Measurements from ENCODE around the gene ENDOD1. TPM values are rescaled to one million over a fixed set of nuclear protein-coding genes. Genes with fewer than 3 reads are reported as not detected.

The ENDOD1 gene
- total RNA-seq, 6 experiments from 2014 or later: 23.1 to 27.3 (median 25.3) TPM

DNA sequence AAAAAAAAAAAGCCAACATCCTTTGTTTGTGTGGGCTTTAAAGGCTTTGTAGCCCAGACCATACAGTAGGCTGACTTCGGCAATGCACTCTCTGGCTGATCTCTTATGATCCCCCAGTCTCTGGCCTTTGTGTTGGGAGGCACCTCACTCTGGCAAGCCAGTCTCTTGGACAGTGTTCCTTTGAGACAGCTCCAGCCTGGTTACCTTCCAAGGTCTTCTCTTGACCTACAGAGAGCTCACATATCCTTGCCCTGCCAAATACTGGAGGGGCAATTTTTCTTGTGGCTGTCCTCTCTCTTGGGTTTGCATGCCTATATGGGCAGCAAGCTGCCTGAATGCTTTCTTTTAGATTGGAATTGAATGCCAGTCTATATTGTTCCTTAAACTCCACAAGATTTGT lies 71.6 kb downstream of the ENDOD1 start:
- no peak for DNase-seq
- H3K27me3 Mint-ChIP-seq (ENCODE audit: insufficient read depth): peaks cover 20% of the 10 kb centered on the region
- no peaks in the 10 kb centered on the region for H3K4me1 Mint-ChIP-seq (ENCODE audit: low read depth)
- no peak overlapping the region for H3K4me3 Mint-ChIP-seq
- H3K27ac Mint-ChIP-seq: no peak overlapping the region
- no peaks in the 10 kb centered on the region for H3K36me3 Mint-ChIP-seq (ENCODE audit: low read depth)
- H3K9me3 Mint-ChIP-seq: no peaks in the 10 kb centered on the region
- TF ChIP-seq, protein P1, sequence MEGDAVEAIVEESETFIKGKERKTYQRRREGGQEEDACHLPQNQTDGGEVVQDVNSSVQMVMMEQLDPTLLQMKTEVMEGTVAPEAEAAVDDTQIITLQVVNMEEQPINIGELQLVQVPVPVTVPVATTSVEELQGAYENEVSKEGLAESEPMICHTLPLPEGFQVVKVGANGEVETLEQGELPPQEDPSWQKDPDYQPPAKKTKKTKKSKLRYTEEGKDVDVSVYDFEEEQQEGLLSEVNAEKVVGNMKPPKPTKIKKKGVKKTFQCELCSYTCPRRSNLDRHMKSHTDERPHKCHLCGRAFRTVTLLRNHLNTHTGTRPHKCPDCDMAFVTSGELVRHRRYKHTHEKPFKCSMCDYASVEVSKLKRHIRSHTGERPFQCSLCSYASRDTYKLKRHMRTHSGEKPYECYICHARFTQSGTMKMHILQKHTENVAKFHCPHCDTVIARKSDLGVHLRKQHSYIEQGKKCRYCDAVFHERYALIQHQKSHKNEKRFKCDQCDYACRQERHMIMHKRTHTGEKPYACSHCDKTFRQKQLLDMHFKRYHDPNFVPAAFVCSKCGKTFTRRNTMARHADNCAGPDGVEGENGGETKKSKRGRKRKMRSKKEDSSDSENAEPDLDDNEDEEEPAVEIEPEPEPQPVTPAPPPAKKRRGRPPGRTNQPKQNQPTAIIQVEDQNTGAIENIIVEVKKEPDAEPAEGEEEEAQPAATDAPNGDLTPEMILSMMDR (IDR thresholded peaks at IDR 0.05): no peak

DNA sequence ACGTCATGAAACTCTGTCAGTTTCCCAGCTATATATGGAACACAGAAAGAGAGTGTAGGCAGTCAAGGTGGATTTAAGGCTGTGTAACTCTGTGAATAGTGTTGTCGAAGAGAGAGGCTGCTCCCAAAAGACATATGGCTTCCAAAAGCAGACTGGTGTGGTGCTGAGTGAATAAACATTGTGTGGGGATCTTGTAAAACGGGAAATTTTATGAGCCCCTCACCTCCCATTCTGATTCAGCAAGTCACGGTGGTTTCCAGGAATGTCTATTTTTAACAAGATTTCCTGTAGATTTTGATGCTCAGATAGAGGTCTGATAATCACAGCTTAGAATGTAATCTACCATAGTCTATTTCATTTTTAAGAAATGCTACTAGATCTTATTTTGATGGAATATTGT lies 73.5 kb downstream of the ENDOD1 start:
- no peak for DNase-seq
- Mint-ChIP-seq H3K27me3 (ENCODE audit: insufficient read depth) (peaks cover 16% of the 10 kb centered on the region), H3K4me1 (ENCODE audit: low read depth) (no peaks in the 10 kb centered on the region), H3K36me3 (ENCODE audit: low read depth) (no peaks in the 10 kb centered on the region), H3K27ac (no peak overlapping the region), H3K4me3 (no peak overlapping the region), H3K9me3 (no peaks in the 10 kb centered on the region)
- TF ChIP-seq, protein P1 (IDR thresholded peaks at IDR 0.05): no peak

DNA sequence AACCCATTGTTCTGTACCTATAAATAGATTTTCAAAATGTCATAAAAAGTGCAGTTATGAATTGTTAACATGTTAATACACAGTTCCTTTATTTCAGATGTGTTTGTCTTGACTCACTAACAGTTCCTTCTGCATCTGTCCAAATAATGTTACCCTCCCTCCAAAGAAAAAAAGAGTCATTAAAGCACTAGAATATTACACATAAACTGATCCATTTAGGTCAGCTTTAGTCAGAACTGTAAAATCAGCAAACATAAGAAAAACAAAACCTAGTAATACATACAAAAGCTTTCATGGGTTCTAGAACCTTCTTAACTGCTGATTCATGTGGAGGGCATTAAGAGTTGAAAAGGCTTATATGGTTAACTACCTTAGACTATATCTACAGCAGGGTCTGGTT lies 76.0 kb downstream of the ENDOD1 start:
- TF ChIP-seq, protein P1 (IDR thresholded peaks at IDR 0.05): no peak
- H3K4me3 Mint-ChIP-seq: no peak overlapping the region
- H3K4me1 Mint-ChIP-seq (ENCODE audit: low read depth): no peaks in the 10 kb centered on the region
- no peaks in the 10 kb centered on the region for H3K36me3 Mint-ChIP-seq (ENCODE audit: low read depth)
- H3K27ac Mint-ChIP-seq: no peak overlapping the region
- H3K27me3 Mint-ChIP-seq (ENCODE audit: insufficient read depth): peaks cover 9% of the 10 kb centered on the region; the same call in 1 of the 2 replicates
- no peaks in the 10 kb centered on the region for H3K9me3 Mint-ChIP-seq
- no peak for DNase-seq

DNA sequence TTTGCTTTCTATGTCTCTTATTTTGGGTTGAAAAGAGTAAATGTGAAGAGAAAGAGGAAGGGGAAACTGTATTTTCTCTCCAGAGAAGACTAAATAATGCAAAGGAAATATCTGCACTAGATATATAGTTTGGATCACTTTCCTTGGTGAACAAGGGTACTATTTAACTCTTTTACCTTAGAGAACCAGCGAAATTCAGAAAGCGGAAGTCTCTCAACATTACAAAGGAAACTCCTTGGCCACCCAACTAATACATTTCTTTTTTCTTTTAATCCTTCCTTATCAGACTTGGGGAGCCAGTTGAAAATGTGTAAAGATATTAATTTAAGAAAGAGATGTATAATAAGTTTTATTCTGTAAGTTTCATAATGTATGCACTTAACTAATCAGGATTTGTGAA lies 77.1 kb downstream of the ENDOD1 start:
- Mint-ChIP-seq H3K36me3 (ENCODE audit: low read depth) (no peaks in the 10 kb centered on the region), H3K9me3 (no peaks in the 10 kb centered on the region), H3K4me3 (no peak overlapping the region), H3K27me3 (ENCODE audit: insufficient read depth) (peaks cover 7% of the 10 kb centered on the region), H3K4me1 (ENCODE audit: low read depth) (no peaks in the 10 kb centered on the region), H3K27ac (no peak overlapping the region)
- TF ChIP-seq, protein P1 (IDR thresholded peaks at IDR 0.05): no peak
- DNase-seq: no peak

DNA sequence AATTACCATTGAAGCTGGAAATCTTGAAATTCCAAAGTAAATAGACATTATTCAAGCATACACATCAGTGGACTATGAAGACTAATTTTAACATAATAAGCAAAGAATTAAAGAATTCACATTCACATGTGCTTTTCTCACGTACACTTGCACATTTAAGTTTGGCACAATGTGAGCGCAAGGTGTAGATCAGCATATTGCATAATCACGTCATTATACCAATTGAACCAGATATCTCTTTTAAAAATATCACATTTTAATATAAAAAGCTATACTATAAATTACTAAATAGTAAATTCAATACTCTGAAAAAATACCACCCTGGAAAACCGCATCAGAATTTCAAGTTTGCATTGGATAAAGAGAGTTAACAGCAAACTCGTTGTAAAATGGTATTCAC lies 80.6 kb downstream of the ENDOD1 start:
- Mint-ChIP-seq H3K9me3 (no peaks in the 10 kb centered on the region), H3K27me3 (ENCODE audit: insufficient read depth) (no peaks in the 10 kb centered on the region; the same call in 1 of the 2 replicates), H3K4me3 (no peak overlapping the region), H3K36me3 (ENCODE audit: low read depth) (no peaks in the 10 kb centered on the region), H3K4me1 (ENCODE audit: low read depth) (no peaks in the 10 kb centered on the region), H3K27ac (no peak overlapping the region)
- TF ChIP-seq, protein P1 (IDR thresholded peaks at IDR 0.05): no peak
- no peak for DNase-seq

DNA sequence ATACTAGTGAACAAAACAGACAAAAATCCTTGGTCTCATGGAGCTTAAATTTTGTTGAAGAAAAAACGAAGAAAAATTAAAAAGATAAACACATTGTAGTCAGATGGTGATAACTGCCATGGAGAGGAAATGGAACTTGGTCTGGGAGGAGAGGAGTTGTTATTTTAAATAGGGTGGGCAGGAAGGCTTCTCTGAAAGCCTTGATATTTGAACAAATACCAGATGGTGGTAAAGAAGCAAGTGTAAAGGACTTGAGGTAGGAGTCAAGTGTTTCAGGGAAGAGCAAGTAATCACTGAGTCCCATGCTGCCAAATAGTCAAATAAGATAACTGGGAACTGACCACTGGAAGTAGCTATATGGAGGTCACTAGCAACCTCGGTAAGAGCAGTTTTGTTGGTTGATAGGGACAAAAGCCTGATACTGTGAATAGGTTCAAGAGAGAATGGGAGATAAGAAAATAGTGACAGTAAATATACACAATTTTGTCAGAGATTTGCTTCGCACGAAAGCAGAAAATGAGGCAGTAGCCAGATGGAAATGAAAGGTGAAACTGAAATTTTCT lies 86.3 kb downstream of the ENDOD1 start:
- H3K27ac Mint-ChIP-seq: no peak overlapping the region
- no peaks in the 10 kb centered on the region for H3K36me3 Mint-ChIP-seq (ENCODE audit: low read depth)
- no peaks in the 10 kb centered on the region; the same call in 1 of the 2 replicates for H3K27me3 Mint-ChIP-seq (ENCODE audit: insufficient read depth)
- TF ChIP-seq, protein P1 (IDR thresholded peaks at IDR 0.05): no peak
- H3K4me3 Mint-ChIP-seq: no peak overlapping the region
- DNase-seq: no peak
- H3K4me1 Mint-ChIP-seq (ENCODE audit: low read depth): no peaks in the 10 kb centered on the region
- H3K9me3 Mint-ChIP-seq: no peaks in the 10 kb centered on the region

Measured in HFFc6 (cell line).